Stimulated activated naive CD8-positive, alpha-beta T cell treated with anti-CD3 and anti-CD28 coated beads, Interleukin-15, Interleukin-2, amounts not matched to agents 100 ng/mL and 50 ng/mL, for 24 hours (primary cell): Measurements from ENCODE around the gene NDUFS7.

Experiments used
- H3K27ac Mint-ChIP-seq: one replicate; pipeline ENCODE4 v1.8.0; 2021; ENCODE audit warnings: mild to moderate bottlenecking, mixed read lengths
- H3K27me3 Mint-ChIP-seq: one replicate; pipeline ENCODE4 v1.8.0; 2021; ENCODE audit warnings: mixed read lengths
- H3K36me3 Mint-ChIP-seq: one replicate; pipeline ENCODE4 v1.8.0; 2021; ENCODE audit warnings: low read depth, mixed read lengths
- H3K4me1 Mint-ChIP-seq: one replicate; pipeline ENCODE4 v1.8.0; 2021; ENCODE audit warnings: low read depth, mixed read lengths
- H3K4me3 Mint-ChIP-seq: one replicate; pipeline ENCODE4 v1.8.0; 2021; ENCODE audit warnings: mild to moderate bottlenecking, mixed read lengths
- H3K9me3 Mint-ChIP-seq: one replicate; pipeline ENCODE4 v1.8.0; 2021; ENCODE audit warnings: mixed read lengths

The NDUFS7 gene

DNA sequence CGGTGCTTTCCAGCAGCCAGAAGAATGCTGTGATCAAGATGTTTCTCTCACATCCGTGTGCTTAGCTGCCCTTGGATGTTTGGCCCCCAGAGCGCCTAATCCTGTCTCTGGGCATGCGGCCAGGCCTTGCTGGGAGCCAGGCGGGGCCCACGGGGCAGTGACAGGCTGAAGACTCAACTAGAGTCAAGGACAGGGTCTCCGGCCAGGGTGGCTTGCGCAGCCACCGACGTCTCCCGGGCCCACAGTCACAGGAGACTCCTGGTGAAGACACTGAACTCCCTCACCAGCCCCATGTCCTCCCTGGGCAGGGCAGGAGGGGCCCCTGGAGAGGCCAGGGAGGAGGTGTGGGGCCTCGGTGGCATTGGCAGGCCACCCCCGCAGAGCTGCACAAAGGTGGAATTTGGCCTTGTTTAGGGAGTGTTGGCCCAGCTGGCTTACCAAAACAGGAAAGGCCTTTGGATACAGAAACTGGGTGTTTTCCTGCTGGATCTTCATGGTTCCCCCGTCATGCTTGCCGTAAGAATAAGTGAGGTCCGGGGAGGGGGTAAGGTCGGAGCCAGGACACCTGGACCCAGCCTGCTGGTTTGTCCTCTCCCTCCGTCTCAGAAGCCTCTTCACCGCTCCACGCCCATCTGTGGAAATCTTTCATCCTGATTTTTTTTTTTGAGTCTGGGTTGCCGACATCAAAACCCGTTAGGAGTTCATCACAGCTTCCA lies 10.0 kb upstream of the NDUFS7 start:
- Mint-ChIP-seq H3K27ac (no peak overlapping the region), H3K4me3 (no peak overlapping the region), H3K36me3 (peaks cover 24% of the 10 kb centered on the region)

DNA sequence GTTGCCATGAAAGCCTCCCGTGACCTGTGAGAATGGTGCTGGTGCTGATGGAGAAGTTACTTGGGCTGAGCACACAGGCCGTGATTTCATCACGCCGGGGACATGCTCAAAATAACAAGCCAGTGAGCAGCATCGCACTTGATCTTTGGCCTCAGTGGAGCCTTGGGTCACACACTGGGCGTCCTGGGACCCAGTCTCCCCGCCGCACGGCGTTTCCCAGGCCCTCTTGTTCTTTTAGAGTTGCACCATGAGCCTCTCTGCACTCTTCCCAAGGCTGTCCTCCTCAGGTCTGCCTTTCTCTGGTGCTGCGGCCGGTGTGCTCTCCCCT lies 9.5 kb upstream of the NDUFS7 start:
- Mint-ChIP-seq H3K9me3 (no peaks in the 10 kb centered on the region), H3K4me3 (no peak overlapping the region), H3K27me3 (no peaks in the 10 kb centered on the region), H3K4me1 (no peaks in the 10 kb centered on the region), H3K27ac (no peak overlapping the region), H3K36me3 (peaks cover 24% of the 10 kb centered on the region)

More for the DNA sequence above, 10.0 kb upstream of the NDUFS7 start:
- Mint-ChIP-seq H3K9me3 (no peaks in the 10 kb centered on the region), H3K27me3 (no peaks in the 10 kb centered on the region), H3K4me1 (no peaks in the 10 kb centered on the region)

DNA sequence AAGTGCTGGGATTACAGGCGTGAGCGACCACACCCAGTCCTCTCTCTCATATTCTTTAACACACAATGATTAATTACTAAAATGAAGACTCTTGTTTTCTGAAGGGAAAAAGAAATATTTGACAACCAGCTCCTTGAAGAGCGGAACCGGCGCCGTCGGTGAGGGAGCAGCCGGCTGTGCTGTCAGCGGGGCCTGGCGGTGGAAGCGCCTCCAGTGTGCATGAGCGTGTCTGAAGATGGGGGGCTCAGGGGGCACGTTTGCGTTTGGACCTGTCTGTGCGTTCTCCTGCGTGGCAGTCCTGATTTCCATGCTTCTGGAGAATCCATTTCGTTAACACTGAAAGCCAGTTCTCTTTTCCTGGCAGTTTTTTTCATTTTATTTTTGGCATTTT lies 7.3 kb upstream of the NDUFS7 start:
- H3K4me1 Mint-ChIP-seq, result no peaks in the 10 kb centered on the region
- H3K9me3 Mint-ChIP-seq, result no peaks in the 10 kb centered on the region
- no peak overlapping the region for H3K4me3 Mint-ChIP-seq
- H3K27me3 Mint-ChIP-seq, result no peaks in the 10 kb centered on the region
- no peak overlapping the region for H3K27ac Mint-ChIP-seq
- H3K36me3 Mint-ChIP-seq, result peaks cover 19% of the 10 kb centered on the region

DNA sequence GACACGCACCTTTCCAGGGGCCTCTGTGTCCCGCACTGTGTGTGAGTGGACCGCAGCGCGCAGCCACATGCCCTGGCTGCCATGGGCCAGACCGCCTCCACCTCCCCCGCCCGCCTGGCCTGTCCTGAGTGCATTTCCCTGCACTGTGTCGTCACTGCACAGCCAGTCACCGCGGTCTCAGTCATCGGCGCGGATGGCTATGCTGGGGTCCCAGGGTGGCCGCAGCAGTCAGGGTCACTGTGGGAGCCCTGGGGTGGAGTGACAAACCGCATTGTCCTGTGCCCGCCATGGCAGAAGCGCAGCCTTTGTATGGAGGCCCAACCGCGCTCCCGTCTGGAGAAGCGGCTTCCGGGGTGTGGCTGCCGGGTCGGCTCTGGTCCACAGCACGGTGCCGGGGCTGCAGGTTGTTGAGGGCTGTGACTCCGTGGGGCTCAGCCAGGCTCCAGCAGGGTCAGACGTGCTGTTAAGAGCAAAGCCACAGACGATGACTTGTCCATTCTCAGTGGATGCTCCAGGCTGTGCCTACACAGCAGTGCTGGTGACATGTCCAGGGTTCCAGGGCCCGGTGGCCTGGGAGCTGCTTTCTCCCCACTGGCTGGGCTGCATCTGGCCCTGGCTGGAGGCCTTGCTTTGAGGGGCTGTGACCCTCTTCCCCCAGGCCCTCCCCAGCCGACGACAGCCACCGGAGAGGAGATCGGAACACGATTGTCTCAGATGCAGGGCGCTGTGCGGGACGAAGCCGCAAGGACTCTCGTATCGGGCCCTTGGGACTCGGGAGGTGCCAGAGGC lies 6.3 kb upstream of the NDUFS7 start:
- Mint-ChIP-seq H3K27me3 (no peaks in the 10 kb centered on the region), H3K9me3 (no peaks in the 10 kb centered on the region), H3K4me3 (no peak overlapping the region), H3K4me1 (no peaks in the 10 kb centered on the region), H3K27ac (no peak overlapping the region), H3K36me3 (peaks cover 19% of the 10 kb centered on the region)

DNA sequence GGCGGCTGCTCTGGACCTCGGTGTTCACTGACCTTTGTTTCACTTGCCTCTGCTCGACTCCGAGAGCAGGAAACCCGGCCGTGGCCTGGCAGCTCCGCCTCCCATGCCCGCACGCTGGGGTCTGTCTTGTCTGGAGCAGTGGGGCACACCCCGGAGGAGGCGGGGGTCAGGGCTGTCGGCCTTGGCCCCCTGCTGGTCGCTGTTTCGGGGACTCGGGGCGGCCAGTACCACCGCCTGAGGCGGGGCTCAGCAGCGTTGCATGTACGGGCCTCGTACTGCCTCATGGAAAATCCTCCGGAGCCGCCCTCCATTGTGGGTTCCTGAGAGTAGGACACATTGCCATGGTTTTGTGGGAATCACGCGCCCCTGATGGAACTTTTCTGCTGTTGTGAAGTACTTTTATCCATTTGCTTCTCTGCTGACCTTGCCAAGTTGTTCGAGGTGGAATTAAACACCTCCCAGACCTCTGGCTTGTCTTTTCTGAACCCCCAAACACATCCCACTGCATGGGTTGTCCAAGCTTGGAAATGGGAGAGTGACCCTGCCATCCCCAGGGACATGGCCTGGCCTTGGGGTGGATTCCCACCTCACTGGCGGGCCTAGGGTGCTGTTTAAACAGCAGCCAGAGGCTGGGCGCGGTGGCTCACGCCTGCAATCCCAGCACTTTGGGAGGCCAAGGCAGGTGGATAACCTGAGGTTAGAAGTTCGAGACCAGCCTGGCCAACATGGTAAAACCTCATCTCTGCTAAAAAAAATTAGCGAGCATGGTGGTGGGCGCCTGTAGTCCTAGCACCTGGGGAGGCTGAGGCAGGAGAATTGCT lies 5.5 kb upstream of the NDUFS7 start:
- peaks cover under 1% of the 10 kb centered on the region for H3K27me3 Mint-ChIP-seq
- H3K36me3 Mint-ChIP-seq, result peaks cover 20% of the 10 kb centered on the region
- peaks cover 5% of the 10 kb centered on the region for H3K4me1 Mint-ChIP-seq
- H3K27ac Mint-ChIP-seq, result no peak overlapping the region
- H3K4me3 Mint-ChIP-seq, result no peak overlapping the region
- no peaks in the 10 kb centered on the region for H3K9me3 Mint-ChIP-seq

DNA sequence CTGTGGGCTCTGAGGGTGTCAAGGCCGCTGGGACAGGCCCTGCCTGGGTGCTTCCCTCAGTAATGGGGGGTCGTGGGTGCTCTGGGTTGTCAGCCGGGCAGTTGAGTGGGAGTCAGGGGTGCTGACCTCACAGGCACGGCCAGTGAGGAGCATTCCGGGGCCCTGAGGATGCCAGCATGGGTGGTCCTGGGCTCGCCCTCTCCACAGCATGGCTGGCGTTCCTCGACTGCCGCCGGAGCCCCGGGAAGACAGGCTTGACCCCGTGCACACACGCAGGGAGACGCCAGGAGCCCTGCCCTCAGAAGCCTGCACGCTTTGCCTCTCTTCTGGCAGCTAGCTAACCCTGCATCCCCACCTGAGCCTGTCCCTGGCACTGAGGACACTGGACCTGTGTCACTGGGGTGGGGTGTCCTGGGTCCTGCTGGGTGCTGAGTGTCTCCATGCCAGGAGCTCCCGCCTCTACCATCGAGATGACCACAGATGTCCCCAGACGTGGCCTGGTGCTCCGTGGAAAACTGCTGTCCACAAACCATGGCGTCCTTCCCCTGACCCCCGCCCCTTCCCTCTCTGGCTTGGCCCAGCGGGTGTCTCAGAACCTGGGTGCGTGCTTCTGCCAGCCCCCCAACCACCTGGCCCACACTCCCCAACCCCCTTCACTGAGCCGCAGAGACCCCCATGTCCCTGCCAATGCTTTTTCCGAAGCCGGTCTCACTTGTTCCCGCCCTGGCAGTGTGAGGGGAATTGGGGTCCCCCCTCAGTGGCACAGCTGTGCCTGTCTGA lies 4.4 kb upstream of the NDUFS7 start:
- H3K27ac Mint-ChIP-seq, result no peak overlapping the region
- H3K27me3 Mint-ChIP-seq, result peaks cover 4% of the 10 kb centered on the region
- no peak overlapping the region for H3K4me3 Mint-ChIP-seq
- no peaks in the 10 kb centered on the region for H3K9me3 Mint-ChIP-seq
- peaks cover 19% of the 10 kb centered on the region for H3K36me3 Mint-ChIP-seq
- peaks cover 12% of the 10 kb centered on the region for H3K4me1 Mint-ChIP-seq

DNA sequence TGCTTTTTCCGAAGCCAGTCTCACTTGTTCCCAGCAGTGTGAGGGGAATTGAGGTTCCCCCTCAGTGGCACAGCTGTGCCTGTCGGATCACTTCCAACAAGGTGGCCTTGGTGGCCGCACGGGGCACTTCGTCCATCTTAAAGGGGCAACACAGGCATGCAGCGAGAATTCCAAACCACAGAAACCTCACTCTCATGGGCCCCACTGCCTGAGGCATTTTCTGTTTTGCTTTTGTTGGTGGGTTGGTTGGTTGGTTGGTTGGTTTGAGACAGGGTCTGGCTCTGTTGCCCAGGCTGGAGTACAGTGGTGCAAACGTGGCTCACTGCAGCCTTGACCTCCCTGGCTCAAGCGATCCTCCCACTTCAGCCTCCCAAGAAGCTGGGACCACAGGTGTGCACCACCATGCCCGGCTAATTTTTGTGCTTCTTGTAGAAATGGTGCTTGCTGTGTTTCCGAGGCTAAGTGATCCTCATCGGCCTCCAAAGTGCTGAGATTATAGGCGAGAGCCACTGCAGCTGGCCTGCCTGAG lies 3.7 kb upstream of the NDUFS7 start:
- Mint-ChIP-seq H3K36me3 (peaks cover 16% of the 10 kb centered on the region), H3K27me3 (peaks cover 4% of the 10 kb centered on the region), H3K27ac (no peak overlapping the region), H3K4me1 (peaks cover 19% of the 10 kb centered on the region), H3K9me3 (no peaks in the 10 kb centered on the region), H3K4me3 (no peak overlapping the region)

DNA sequence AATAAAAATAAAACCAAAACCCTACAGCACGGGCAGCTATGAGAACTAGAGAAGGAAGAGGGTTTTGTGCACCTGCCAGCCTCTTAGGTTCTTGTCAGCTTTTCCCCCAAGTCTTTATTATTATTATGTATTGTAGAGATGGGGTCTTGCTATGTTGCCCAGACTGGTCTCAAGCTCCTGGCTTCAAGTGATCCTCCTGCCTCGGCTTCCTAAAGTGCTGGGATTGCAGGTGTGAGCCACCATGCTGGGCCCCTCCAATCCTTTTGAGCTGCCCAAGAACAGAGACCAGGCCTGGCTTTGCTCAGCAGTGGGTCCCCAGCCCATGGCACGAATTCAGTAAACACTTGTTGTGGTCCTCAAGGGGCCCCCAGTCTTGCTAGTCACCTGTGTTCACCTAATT lies 1.5 kb upstream of the NDUFS7 start:
- Mint-ChIP-seq H3K36me3 (peaks cover 8% of the 10 kb centered on the region), H3K4me3 (no peak overlapping the region), H3K9me3 (no peaks in the 10 kb centered on the region), H3K27ac (no peak overlapping the region), H3K4me1 (peaks cover 19% of the 10 kb centered on the region), H3K27me3 (peaks cover 4% of the 10 kb centered on the region)

DNA sequence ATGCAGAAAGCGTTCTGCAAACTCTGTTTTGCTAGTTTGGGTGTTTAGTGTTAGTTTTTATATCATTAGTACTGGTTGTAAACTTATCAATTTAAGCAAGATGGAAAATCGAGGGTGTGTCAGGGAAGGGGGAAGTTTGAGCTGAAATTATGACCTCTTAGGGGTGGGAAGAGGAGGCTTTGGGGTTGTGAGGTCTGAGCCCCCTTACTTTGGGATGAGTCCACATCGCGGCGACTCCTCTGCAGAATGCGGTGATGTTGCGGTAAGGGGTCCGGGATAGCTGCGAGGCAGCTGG lies 743 bp upstream of the NDUFS7 start:
- Mint-ChIP-seq H3K4me3 (peak overlapping the region; percentile 83), H3K9me3 (no peaks in the 10 kb centered on the region), H3K27ac (peak overlapping the region; percentile 99), H3K4me1 (peaks cover 19% of the 10 kb centered on the region), H3K36me3 (peaks cover 8% of the 10 kb centered on the region), H3K27me3 (peaks cover 4% of the 10 kb centered on the region)

DNA sequence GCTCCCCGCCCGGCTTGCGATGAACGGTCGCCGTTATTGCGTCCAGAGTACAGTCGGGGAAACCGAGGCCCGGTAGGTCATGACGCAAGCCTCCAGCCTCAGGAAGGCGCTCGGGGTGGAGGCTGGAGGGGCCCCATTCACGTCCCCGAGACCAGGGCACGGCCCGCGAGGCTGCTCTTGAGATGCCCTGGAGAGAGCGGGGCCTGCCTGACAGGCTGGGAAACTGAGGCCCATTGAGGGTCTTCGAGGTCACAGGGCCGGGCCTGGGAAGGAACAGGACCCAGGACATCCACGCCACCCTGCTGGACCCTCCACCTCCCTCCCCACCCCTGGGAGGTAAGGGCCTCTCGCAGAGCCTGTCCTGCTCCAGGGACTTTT lies 367 bp downstream of the NDUFS7 start:
- no peaks in the 10 kb centered on the region for H3K9me3 Mint-ChIP-seq
- H3K4me1 Mint-ChIP-seq, result peaks cover 19% of the 10 kb centered on the region
- H3K27me3 Mint-ChIP-seq, result peaks cover 4% of the 10 kb centered on the region
- peak overlapping the region; percentile 31 for H3K27ac Mint-ChIP-seq
- H3K4me3 Mint-ChIP-seq, result peak overlapping the region; percentile 83
- peaks cover 15% of the 10 kb centered on the region for H3K36me3 Mint-ChIP-seq

DNA sequence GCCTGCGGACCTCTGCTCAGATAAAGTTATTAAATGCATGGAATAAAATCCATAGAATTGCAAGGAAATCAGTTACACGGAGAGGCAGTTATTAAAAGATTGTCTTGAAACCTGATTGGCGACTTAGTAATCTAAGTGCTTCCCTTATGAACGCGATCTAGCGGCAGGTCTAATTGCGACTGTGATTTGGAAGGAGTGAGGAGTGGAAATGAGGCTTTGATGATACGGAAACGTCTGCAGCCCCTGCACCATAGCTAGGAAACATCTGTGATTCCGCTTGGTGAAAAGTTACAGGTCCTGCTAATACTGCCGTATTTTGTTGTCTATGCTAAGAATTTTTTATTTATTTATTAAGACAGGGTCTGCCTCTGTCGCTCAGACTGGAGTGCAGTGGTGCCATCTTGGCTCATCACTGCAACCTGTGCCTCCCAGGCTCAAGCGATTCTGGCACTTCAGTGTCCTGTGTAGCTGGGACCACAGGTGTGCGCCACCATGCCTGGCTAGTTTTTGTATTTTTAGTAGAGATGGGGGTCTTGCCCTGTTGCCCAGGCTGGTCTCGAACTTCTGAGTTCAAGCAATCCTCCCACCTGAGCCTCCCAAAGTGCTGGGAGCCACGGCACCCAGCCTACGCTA lies 887 bp downstream of the NDUFS7 start:
- peak overlapping the region; percentile 31 for H3K27ac Mint-ChIP-seq
- H3K36me3 Mint-ChIP-seq, result peaks cover 20% of the 10 kb centered on the region
- peak overlapping the region; percentile 83 for H3K4me3 Mint-ChIP-seq
- H3K4me1 Mint-ChIP-seq, result peaks cover 19% of the 10 kb centered on the region
- peaks cover 4% of the 10 kb centered on the region for H3K27me3 Mint-ChIP-seq
- no peaks in the 10 kb centered on the region for H3K9me3 Mint-ChIP-seq

DNA sequence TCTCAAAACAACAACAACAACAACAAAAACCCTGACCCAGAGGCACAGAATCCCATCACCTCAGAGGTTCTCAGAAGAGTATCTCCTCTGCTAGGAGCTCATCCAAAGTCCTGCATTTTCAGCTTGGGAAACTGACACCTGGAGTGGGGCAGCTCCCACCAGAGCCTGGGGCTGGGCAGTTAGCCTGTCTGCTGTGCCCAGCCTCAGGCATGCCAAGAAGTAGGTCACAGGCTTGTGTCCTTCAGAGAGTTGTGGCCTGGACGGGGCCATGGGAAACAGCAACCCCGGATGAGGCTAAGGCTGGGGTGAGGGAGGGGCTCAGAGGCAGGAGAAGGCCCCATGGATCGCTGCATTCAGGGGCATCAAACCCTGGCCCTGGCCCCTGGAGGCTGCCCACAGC lies 2.1 kb downstream of the NDUFS7 start:
- H3K27me3 Mint-ChIP-seq, result peaks cover 4% of the 10 kb centered on the region
- peaks cover 27% of the 10 kb centered on the region for H3K36me3 Mint-ChIP-seq
- no peaks in the 10 kb centered on the region for H3K9me3 Mint-ChIP-seq
- no peak overlapping the region for H3K27ac Mint-ChIP-seq
- H3K4me3 Mint-ChIP-seq, result no peak overlapping the region
- peaks cover 19% of the 10 kb centered on the region for H3K4me1 Mint-ChIP-seq

DNA sequence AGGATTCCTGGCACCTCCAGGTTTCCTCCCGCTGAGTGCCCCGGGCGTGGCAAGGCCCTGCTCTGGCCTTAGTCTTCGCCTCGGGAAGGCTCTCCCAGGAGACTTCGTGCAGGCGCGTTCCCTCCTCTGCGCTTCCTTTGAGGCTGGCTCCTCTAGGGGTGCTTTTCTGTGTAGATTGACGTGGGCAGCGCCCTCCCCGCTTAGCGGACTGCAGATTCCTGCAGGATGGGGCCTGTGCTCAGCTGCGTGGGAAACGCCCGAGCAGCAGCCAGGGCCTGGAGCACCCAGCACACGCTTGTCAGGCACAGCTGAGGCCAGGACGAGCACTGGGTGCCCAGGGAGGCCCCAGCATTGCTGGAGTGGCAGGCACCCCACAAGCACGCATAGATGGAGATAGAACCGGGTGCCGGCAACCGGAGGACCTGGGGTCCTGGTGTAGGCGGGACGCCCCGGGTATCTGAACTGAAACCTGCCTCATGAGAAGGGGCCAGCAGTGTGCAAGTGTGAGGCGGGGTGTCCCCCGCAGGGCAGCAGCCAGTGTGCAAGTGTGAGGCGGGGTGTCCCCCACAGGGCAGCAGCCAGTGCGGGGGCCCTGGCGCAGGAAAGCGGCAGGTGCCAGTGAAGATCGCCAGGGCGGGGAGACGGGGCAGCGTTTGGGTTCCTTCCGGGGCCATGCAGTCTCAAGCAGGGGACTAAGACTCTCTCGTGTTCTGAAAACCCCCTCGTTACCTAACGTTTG lies 3.4 kb downstream of the NDUFS7 start:
- H3K4me3 Mint-ChIP-seq, result no peak overlapping the region
- H3K36me3 Mint-ChIP-seq, result peaks cover 34% of the 10 kb centered on the region
- peaks cover 4% of the 10 kb centered on the region for H3K27me3 Mint-ChIP-seq
- peaks cover 19% of the 10 kb centered on the region for H3K4me1 Mint-ChIP-seq
- H3K27ac Mint-ChIP-seq, result no peak overlapping the region
- H3K9me3 Mint-ChIP-seq, result no peaks in the 10 kb centered on the region
